ENCODE results near the gene SNX33. TPM values are rescaled to one million over a fixed set of nuclear protein-coding genes. Genes with fewer than 3 reads are reported as not detected.

The SNX33 gene
- total RNA-seq, 1 experiment from 2014 or later, result 16.8 TPM

- DNase-seq (no peak), ATAC-seq (peak; percentile 3; the same call in 1 of the 2 replicates)
- peaks cover 72% of the 10 kb centered on the region for H3K79me2 ChIP-seq (ENCODE audit: low read length)
- H3K4me1 ChIP-seq (ENCODE audit: insufficient read depth, low read length), result peaks cover 49% of the 10 kb centered on the region
- no peaks in the 10 kb centered on the region for H4K20me1 ChIP-seq (ENCODE audit: low read length)
- H3K4me3 ChIP-seq (ENCODE audit: low read length), result peak overlapping the region; percentile 52
- H3K9me3 ChIP-seq (ENCODE audit: low read length), result no peaks in the 10 kb centered on the region
- intact Hi-C loops (cut with micrococcal nuclease), result no loop called here
- no peaks in the 10 kb centered on the region for H3K9me2 ChIP-seq (replicated peaks; ENCODE audit: low read length)
- H3K27ac ChIP-seq (ENCODE audit: low read length), result peak overlapping the region; percentile 23; the same call in 1 of the 2 replicates
- BruUV-seq (replicated peaks), result no TSS peak
- H3K36me3 ChIP-seq (ENCODE audit: low read depth, low read length), result no peaks in the 10 kb centered on the region
- ChIA-PET CTCF (no interaction called here), POLR2A (ENCODE audit: unreplicated experiment) (interaction anchor here (0.7 kb wide), 1 partner anchor 11 kb away, joined by 4 read pairs; no protein-coding TSS in a partner anchor)
- no peak overlapping the region for H2AFZ ChIP-seq (ENCODE audit: low read length)
- no peaks in the 10 kb centered on the region for H3K27me3 ChIP-seq (ENCODE audit: low read length)
- H3K9ac ChIP-seq (ENCODE audit: low read length), result 0 out of 2 replicates have a peak overlapping the region, but pooled peaks have one; percentile 1
- peak overlapping the region; percentile 83 for H3K4me2 ChIP-seq (ENCODE audit: low read length)
- no peaks in the 10 kb centered on the region for H3F3A ChIP-seq (ENCODE audit: low read length, unreplicated experiment)
- no peak for TF ChIP-seq EZH2 (IDR thresholded peaks at IDR 0.05; ENCODE audit: low read length, unreplicated experiment)
- TF ChIP-seq EZH2phosphoT487 (IDR thresholded peaks at IDR 0.05; ENCODE audit: borderline replicate concordance, low read length), result no peak
- TF ChIP-seq, protein P1, sequence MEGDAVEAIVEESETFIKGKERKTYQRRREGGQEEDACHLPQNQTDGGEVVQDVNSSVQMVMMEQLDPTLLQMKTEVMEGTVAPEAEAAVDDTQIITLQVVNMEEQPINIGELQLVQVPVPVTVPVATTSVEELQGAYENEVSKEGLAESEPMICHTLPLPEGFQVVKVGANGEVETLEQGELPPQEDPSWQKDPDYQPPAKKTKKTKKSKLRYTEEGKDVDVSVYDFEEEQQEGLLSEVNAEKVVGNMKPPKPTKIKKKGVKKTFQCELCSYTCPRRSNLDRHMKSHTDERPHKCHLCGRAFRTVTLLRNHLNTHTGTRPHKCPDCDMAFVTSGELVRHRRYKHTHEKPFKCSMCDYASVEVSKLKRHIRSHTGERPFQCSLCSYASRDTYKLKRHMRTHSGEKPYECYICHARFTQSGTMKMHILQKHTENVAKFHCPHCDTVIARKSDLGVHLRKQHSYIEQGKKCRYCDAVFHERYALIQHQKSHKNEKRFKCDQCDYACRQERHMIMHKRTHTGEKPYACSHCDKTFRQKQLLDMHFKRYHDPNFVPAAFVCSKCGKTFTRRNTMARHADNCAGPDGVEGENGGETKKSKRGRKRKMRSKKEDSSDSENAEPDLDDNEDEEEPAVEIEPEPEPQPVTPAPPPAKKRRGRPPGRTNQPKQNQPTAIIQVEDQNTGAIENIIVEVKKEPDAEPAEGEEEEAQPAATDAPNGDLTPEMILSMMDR (conservative IDR thresholded peaks at IDR 0.05; ENCODE audit: low read depth, low read length), result no peak
Measured at GRCh38 chr15:75650908-75651809, 3.4 kb downstream of the SNX33 start.

GRCh38 chr15:75651810-75652543, 4.3 kb downstream of the SNX33 start:
- H3K4me3 ChIP-seq (ENCODE audit: low read length), result peak overlapping the region; percentile 52
- H2AFZ ChIP-seq (ENCODE audit: low read length), result no peak overlapping the region
- DNase-seq (no peak), ATAC-seq (no peak)
- TF ChIP-seq EZH2phosphoT487 (IDR thresholded peaks at IDR 0.05; ENCODE audit: borderline replicate concordance, low read length) (no peak), EZH2 (IDR thresholded peaks at IDR 0.05; ENCODE audit: low read length, unreplicated experiment) (no peak)
- TF ChIP-seq, protein P1 (conservative IDR thresholded peaks at IDR 0.05; ENCODE audit: low read depth, low read length), result no peak
- peak overlapping the region; percentile 23; the same call in 1 of the 2 replicates for H3K27ac ChIP-seq (ENCODE audit: low read length)
- H3K9me2 ChIP-seq (replicated peaks; ENCODE audit: low read length), result no peaks in the 10 kb centered on the region
- BruUV-seq (replicated peaks), result no TSS peak
- no peaks in the 10 kb centered on the region for H3K36me3 ChIP-seq (ENCODE audit: low read depth, low read length)
- no peaks in the 10 kb centered on the region for H3K27me3 ChIP-seq (ENCODE audit: low read length)
- 0 out of 2 replicates have a peak overlapping the region, but pooled peaks have one; percentile 1 for H3K9ac ChIP-seq (ENCODE audit: low read length)
- no peaks in the 10 kb centered on the region for H4K20me1 ChIP-seq (ENCODE audit: low read length)
- POLR2A ChIA-PET (ENCODE audit: unreplicated experiment), result no interaction called here
- intact Hi-C loops (cut with micrococcal nuclease), result no loop called here
- H3F3A ChIP-seq (ENCODE audit: low read length, unreplicated experiment), result no peaks in the 10 kb centered on the region
- H3K4me1 ChIP-seq (ENCODE audit: insufficient read depth, low read length), result peaks cover 42% of the 10 kb centered on the region
- peak overlapping the region; percentile 83 for H3K4me2 ChIP-seq (ENCODE audit: low read length)
- H3K9me3 ChIP-seq (ENCODE audit: low read length), result no peaks in the 10 kb centered on the region
- peaks cover 72% of the 10 kb centered on the region for H3K79me2 ChIP-seq (ENCODE audit: low read length)
- CTCF ChIA-PET, result no interaction called here

Data from PC-3 (cell line).